ENCODE measurements around the gene SPATA31C2.

- TF ChIP-seq CTCF (IDR thresholded peaks at IDR 0.05) (no peak), EP300 (IDR thresholded peaks at IDR 0.05) (no peak)
Measured at GRCh38 chr9:88143179-88143578, 4.9 kb upstream of the SPATA31C2 start.

Data from esophagus muscularis mucosa (tissue), 3 donors.